DLD1 (cell line): Measurements from ENCODE around the gene SDK2.

Source experiments
- in situ Hi-C: cut with HindIII; loops from 2 replicates; pipeline ENCODE4 v1.10.0; 2017; ENCODE audit warnings: low sequenced_read_pairs

The SDK2 gene

DNA sequence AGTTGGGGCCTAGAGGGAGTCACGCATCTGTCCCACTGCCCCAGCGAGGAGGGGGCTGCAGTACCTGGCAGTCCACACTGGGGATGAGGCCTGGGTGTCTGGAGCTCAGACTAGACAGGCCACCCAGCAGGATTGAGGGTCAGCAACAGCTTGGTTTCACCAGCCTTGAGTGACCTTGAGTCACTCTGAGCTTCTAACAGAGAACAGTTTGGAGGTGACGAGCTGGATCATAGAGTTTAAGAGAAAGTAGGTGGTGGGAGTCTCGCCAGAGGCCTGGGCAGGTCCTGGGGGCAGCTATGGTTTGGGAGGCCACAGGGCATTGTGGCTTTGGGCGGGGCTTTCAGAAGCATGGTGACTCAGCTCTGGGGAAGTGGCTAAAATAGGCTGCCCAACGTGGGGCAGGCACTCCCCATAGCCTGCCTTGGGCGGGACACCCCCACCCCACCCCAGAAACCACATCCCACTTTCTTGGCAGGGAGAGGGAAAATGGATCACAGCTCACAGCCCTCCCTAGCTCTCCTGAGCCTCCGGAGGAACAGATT lies 352.9 kb downstream of the SDK2 start:
- in situ Hi-C loops = no loop called here

DNA sequence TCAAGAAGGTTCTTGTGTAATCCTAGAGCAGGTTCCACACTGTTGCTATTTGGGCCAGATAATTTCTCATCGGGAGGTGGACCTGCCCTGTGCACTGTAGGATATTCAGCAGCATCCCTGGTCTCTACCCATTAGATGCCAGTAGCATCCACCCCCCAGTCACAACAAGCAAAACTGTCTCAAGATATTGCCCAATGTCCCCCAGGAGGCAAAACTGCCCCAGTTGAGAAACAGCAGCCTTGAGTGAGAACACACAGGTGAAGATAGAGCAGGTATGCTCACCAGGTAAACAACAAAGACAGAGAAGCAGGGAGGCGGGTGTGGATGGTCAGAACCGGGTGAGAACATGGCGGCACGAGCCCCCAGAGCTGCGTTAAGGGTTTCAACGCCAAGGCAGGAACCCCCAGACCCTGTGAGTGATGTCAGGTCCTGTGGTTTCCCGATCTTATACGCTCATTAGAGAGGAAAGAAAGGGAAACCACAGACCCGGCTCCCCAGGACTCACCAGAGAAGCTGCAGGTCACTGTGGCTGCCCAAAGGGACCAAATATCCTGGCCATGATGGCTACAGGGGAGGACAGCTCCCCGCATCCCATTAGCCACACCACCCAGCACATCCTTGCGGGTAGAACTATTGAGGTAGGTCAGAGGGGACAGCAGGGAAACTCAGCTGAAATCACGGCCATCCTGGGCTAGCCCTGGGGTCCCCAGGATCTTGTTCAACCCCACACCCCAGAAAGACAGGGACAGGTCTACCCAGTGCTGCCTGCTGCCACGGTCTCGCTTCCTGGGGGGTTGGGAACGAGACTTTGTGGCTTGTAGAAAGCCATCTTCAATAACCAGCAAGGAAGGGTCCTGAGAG lies 353.6 kb downstream of the SDK2 start:
- in situ Hi-C loops = no loop called here

DNA sequence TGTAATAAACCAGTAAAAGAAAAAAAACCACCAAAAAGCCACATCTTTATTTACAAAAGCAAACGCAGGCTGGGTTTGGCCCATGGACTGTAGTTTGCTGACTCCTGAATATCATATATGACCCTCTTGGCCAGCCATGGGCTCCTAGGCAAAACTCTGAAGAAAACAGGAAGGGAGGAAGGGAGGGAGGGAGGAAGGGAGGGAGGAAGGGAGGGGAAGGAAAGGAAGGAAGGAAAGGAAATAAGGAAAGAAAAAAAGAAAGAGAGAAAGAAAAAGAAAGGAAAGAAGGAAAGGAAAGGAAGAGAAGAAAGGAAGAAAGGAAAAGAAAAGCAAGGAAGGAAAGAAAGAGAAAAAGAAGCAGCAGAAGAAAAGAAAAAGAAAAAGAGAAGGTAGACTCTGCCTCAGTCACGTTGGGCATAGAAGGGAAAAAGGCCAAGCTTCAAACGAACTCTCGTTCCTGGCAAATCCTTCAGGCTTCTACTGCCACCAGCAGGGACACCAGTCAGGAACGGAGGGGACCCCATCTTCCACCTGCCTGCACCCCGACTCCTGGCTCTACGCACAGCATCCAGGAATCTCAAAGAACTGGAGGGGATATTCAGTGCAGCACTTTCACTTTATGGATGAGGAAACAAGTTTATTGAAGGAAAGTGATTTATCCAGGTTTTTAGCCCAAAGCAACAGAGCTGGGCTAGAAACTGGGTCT lies 354.5 kb downstream of the SDK2 start:
- in situ Hi-C loops = no loop called here

DNA sequence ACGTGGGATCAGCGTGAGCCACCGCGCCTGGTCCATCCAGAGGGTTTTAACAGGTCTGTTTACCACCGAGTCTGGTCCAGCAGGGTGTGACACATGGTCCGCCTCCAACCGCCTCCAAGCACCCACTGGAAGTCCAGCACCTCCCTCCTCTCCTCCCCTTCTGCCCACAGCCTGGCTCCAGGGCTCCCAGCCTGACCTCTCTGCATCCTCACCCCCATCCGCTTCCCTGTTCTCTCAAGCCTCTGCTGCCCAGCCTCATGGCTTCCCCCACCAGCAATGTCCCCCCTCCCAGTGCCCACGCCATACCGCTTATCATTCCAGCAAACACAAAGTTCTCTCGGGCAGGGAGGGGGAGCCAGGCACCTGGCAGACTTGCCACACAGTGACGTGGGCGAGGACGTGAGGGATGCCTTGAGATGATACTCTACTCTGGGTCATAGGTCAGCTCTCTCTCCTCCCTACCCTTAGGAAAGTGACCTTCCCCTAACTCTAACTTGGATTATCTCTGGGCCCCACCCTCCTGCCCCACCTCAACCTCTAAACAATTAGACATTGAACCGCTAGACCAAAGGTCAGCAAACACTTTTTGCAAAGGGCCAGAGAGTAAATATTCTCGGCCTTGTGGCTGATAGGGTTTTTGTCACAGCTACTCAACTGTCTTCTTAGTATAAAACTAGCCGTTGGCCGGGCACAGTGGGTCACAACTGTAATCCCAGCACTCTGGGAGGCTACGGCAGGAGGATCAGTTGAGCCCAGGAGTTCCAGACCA lies 355.5 kb downstream of the SDK2 start:
- in situ Hi-C loops = no loop called here

DNA sequence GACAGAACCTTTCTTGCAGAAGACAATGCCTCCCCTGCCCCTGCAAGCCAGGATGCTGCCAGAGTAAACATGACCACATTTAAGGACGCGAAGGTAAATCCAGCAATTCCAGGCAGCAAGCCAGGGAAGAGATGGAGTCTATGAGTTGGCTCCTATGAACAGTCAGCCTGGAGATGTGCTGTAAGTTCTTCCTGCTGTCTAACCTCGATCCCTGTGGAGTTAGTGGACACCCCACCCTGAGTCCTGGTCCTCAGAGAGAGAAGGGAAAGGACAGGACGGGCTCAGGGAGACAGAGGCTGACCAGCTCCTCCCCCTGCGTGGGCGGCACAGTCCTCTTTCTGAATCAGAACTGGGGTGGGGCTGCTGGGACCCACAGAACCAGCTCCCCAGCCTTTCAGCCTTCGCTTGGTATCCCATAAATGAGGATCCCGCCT lies 357.4 kb downstream of the SDK2 start:
- in situ Hi-C loops = no loop called here

DNA sequence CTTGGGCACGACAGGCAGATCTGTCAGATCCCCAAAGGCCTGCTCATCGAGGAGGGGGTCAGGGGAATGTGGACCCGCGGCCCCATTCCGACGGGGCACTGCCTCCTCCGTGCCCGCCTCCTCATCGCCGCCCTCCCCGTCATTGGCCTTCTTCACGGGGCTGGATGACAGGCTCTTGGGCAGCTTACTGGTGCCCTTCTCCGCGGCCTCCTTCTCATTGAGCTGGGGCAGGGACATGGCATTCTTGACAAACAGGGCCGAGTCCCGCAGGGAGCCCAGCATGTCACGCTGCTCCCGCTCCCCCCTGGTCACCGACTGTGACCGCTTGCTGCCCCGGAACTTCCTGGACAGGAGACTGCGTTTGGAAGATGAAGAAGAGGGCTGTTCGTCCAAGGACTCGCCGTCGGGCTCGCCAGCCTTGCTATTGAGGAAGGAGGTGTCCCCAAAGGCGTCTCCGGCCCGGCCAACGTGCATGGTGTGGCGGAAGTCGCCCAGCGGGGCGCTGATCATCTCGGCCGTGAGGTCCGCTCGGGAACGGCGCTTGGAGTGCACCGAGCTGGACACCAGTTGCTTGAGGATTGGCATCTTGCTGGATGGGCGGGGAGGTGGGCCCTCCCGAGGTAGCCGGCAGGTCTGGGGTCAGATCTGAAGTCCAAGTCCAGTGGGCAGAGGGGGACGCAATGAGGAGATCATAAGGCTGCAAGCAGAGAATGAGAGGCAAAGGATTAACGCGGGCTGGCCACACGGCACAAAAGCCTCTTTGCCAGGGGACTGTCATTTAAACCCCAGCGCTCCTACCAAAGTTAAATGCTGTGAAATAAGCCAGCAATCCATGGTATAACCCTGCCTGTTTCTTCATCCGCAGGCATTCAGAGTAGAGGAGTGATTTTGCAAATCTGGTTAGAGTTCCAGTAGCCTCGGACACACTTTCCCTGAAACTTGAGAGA lies 358.1 kb downstream of the SDK2 start:
- in situ Hi-C loops = no loop called here

DNA sequence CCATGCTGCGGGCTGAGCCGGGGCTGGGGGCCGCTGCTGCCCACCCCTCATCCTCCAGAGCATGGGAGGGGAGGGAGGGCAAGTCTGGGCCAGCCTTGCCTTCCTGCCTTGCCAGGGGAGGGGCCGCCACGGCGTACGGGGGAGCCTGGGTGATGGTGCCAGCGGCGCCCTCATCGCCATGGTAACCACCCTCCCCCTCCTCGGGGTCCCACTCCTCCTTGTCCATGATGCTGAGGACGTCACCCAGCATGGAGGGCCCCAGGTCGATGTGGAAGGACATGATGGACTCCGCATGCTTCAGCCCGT lies 358.7 kb downstream of the SDK2 start:
- in situ Hi-C loops = no loop called here

DNA sequence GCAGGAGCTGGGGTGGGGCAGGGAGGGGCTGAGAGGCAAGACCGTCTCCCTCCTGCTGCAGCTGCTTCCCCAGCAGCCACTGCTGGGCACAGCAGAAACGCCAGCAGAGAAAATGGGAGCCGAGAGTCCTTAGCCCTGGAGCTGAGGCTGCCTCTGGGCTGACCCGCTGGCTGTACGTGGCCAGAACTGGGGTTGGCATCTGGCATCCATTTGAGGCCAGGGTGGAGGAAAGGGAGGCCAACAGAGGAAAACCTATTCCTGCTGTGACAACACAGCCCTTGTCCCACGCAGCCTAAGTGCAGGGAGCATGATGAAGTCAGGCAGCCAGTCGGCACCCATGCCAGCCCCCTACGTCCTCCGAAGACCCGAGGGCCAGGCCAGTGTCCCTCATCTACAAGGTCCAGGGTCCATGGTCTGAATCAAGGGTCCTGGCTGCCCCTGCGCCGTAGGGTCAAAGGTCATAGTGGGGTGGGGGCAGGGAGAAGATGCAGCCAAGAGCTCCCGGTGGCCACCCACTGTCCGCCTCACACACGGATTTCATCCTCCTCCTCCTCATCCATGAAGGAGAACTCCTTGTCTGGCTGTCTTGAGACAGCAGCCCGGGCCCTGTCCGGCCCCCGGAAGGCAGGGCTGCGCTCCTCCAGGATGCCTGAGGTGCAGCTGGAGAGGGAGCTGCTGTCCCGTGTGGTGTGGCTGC lies 359.2 kb downstream of the SDK2 start:
- in situ Hi-C loops = no loop called here
